CD4-positive, alpha-beta T cell treated with Interleukin-10 for 1 hour (primary cell): ENCODE results near the gene ABCB1.
"Not testable (repeated sequence)": the region's sequence is repeated elsewhere in the genome, so short reads cannot be mapped to it uniquely, and the experiment has no call there.

Experiments used
- DNase-seq: peaks from one replicate; pipeline ENCODE4 v3.0.0-alpha.2; 2020

ABCB1 gene

DNA sequence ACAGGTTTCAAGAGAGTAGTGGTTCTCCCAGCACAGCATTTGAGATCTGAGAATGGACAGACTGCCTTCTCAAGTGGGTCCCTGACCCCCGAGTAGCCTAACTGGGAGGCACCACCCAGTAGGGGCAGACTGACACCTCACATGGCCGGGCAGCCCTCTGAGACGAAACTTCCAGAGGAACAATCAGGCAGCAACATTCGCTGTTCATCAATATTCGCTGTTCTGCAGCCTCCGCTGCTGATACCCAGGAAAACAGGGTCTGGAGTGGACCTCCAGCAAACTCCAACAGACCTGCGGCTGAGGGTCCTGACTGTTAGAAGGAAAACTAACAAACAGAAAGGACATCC lies 135.2 kb downstream of the ABCB1 start:
- not testable (repeated sequence) for DNase-seq

DNA sequence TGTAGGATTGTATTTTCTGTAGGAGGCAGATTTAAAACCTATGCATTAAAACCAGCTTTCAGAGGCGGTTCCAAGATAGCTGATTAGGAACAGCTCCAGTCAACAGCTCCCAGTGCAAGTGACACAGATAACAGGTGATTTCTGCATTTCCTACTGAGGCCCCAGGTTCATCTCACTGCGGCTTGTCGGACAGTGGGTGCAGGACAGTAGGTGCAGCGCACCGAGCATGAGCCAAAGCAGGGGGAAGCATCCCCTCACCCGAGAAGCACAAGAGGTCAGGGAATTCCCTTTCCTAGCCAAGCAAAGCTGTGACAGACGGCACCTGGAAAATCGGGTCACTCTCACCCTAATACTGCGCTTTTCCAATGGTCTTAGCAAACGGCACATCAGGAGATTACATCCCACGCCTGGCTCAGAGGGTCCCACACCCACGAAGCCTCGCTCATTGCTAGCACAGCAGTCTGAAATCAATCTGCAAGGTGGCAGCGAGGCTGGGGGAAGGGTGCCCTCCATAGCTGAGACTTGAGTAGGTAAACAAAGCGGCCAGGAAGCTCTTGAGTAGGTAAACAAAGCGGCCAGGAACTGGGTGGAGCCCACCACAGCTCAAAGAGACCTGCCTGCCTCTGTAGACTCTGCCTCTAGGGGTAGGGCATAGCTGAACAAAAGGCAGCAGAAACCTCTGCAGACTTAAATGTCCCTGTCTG lies 135.7 kb downstream of the ABCB1 start:
- not testable (repeated sequence) for DNase-seq

DNA sequence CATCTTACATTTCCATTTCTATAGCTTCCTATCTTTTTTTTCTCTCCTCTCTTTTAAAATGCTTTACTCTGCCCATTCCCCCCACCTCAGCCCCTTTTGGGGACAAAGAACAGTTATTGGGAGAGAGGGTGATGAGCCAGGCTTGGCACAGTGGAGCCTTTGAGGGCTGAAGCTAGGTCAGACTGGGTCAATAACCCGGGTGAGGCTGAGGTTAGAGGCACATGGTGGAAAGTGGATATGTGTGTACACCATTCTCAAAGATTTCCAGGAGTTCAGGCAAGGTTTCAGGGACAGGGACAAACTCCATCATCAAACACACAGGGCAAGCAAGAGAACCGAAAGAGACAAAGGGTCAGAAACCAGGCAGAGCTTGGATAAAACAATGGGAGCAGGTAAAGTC lies 136.7 kb downstream of the ABCB1 start:
- DNase-seq: no peak

DNA sequence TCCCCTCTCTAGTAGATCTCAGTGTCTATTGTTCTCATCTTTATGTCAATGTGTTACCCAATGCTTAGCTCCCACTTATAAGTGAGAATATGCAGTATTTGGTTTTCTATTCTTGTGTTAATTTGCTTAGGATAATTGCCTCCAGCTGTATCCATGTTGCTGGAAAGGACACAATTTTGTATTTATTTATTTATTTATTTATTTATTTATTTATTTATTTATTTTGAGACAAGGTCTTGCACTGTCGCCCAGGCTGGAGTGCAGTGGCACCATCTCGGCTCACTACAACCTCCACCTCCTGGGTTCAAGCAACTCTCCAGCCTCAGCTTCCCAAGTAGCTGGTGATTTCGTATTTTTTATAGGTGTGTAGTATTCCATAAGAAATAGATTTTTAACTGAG lies 140.2 kb downstream of the ABCB1 start:
- not testable (repeated sequence) for DNase-seq

DNA sequence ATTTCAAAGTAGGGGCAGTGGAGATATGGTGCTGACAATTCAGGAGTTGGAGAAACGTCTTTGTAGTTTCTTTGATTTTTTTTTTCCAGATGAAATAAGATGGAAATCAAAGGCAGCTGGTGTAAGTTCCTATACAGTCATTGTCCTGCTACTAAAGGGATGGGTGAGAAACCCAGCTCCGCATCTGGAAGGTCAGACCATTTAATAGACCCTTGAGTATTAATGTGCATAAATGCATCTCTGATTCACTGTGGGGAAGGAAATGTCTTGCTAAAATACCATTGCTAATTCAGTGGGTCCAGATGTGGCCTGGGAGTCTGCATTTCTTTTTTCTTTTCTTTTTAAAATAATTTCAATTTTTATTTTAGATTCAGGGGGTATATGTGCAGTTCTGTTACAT lies 140.7 kb downstream of the ABCB1 start:
- no peak for DNase-seq

DNA sequence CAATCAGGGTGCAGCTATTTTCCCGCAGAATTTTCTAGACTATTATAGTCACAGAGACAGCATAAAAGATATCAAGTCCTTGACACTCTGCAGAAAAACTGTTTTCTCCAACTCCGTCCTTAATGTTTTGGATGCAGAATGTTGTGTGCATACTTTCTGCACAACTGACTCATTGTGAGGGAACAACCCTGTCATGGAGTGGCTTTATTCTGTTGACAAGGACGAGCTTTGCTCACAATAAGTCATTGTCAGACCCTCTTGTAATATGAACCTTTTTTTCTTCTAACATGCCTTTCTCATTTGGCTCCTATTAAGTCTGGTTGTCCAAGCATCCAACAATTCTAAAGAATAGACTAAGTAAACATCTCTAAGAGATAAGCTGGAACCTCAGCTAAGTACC lies 142.5 kb downstream of the ABCB1 start:
- no peak for DNase-seq

DNA sequence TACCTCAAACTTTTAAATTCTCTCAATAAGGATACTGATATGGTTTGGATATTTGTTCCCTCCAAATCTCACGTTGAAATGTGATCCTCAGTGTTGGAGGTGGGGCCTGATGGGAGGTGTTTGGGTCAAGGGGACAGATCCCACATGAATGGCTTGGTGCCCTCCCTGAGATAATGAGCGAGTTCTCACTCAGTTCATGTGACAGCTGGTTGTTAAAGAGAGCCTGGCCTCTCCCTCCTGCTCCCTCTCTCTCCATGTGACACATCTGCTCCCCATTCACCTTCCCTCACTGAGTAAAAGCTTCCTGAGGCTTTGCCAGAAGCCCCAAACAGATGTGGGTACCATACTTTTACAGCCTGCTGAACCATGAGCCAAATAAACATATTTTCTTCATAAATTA lies 144.4 kb downstream of the ABCB1 start:
- DNase-seq: no peak
